H9 (cell line): ENCODE results near the gene SLC35G6. TPM values are rescaled to one million over a fixed set of nuclear protein-coding genes. Genes with fewer than 3 reads are reported as not detected.
"Not testable (repeated sequence)": the region's sequence is repeated elsewhere in the genome, so short reads cannot be mapped to it uniquely, and the experiment has no call there.

Source experiments
- DNase-seq: peaks from one replicate; pipeline ENCODE4 v3.0.0-alpha.2; 2017
- H2AFZ ChIP-seq: one replicate; pipeline ENCODE4 v1.6.1; 2013; ENCODE audit warnings: mild to moderate bottlenecking, low read length, control low read depth, moderate library complexity
- H2AK5ac ChIP-seq: 2 replicates; pipeline ENCODE4 v1.6.1; 2013; ENCODE audit warnings: low read length, control low read depth, mixed read lengths; ENCODE audit not compliant: insufficient read length
- H2BK120ac ChIP-seq: one replicate; pipeline ENCODE4 v1.6.1; 2013; ENCODE audit warnings: low read depth, mild to moderate bottlenecking, low read length, control low read depth, inconsistent platforms; ENCODE audit not compliant: poor library complexity, severe bottlenecking
- H2BK12ac ChIP-seq: 2 replicates; pipeline ENCODE4 v1.6.1; 2013; ENCODE audit warnings: low read length, control low read depth, mixed read lengths, low read depth; ENCODE audit not compliant: insufficient read length
- H2BK15ac ChIP-seq: 2 replicates; pipeline ENCODE4 v1.6.1; 2013; ENCODE audit warnings: low read depth, low read length, control low read depth
- H2BK20ac ChIP-seq: one replicate; pipeline ENCODE4 v1.6.1; 2013; ENCODE audit warnings: low read depth, mild to moderate bottlenecking, low read length, control low read depth, inconsistent platforms; ENCODE audit not compliant: poor library complexity, severe bottlenecking
- H2BK5ac ChIP-seq: 2 replicates; pipeline ENCODE4 v1.6.1; 2013; ENCODE audit warnings: low read length, control low read depth, mixed read lengths; ENCODE audit not compliant: insufficient read length
- H3K14ac ChIP-seq: 2 replicates; pipeline ENCODE4 v1.6.1; 2013; ENCODE audit warnings: low read length, control low read depth; ENCODE audit not compliant: insufficient read depth
- H3K18ac ChIP-seq: 2 replicates; pipeline ENCODE4 v1.6.1; 2013; ENCODE audit warnings: low read depth, mild to moderate bottlenecking, mixed read lengths, low read length, control low read depth; ENCODE audit not compliant: insufficient read length
- H3K23ac ChIP-seq: 2 replicates; pipeline ENCODE4 v1.6.1; 2013; ENCODE audit warnings: low read length, control low read depth, mixed read lengths, low read depth; ENCODE audit not compliant: insufficient read length
- H3K23me2 ChIP-seq: 2 replicates; pipeline ENCODE4 v1.6.1; 2013; ENCODE audit warnings: low read depth, mild to moderate bottlenecking, mixed read lengths, low read length, control low read depth; ENCODE audit not compliant: insufficient read length, poor library complexity, severe bottlenecking
- H3K27ac ChIP-seq: 2 replicates; pipeline ENCODE4 v1.5.1; 2013; ENCODE audit warnings: low read length, control low read depth, mixed read lengths, low read depth; ENCODE audit not compliant: insufficient read length
- H3K27me3 ChIP-seq: 2 replicates; pipeline ENCODE4 v1.6.1; 2013; ENCODE audit warnings: low read length, control low read depth, inconsistent platforms; ENCODE audit not compliant: insufficient read depth
- H3K4ac ChIP-seq: 2 replicates; pipeline ENCODE4 v1.6.1; 2013; ENCODE audit warnings: low read depth, mild to moderate bottlenecking, control low read depth, inconsistent platforms, low read length, moderate library complexity
- H3K4me1 ChIP-seq: 2 replicates; pipeline ENCODE4 v1.6.1; 2013; ENCODE audit warnings: low read length, control low read depth, inconsistent platforms; ENCODE audit not compliant: insufficient read depth
- H3K4me2 ChIP-seq: 2 replicates; pipeline ENCODE4 v1.6.1; 2013; ENCODE audit warnings: low read length, control low read depth, mixed read lengths; ENCODE audit not compliant: insufficient read length, insufficient read depth
- H3K56ac ChIP-seq: 2 replicates; pipeline ENCODE4 v1.6.1; 2013; ENCODE audit warnings: low read depth, mild to moderate bottlenecking, mixed read lengths, low read length, control low read depth; ENCODE audit not compliant: insufficient read length
- H3K79me1 ChIP-seq: 2 replicates; pipeline ENCODE4 v1.6.1; 2013; ENCODE audit warnings: low read depth, mild to moderate bottlenecking, moderate library complexity, low read length, control low read depth, inconsistent platforms; ENCODE audit not compliant: insufficient read depth, poor library complexity, severe bottlenecking
- H3K79me2 ChIP-seq: 2 replicates; pipeline ENCODE4 v1.6.1; 2013; ENCODE audit warnings: low read length, control low read depth, inconsistent platforms; ENCODE audit not compliant: insufficient read depth
- H3K9ac ChIP-seq: 2 replicates; pipeline ENCODE4 v1.6.1; 2013; ENCODE audit warnings: low read length, control low read depth, mixed read lengths; ENCODE audit not compliant: insufficient read length; ENCODE audit errors: extremely low read depth
- H3K9me3 ChIP-seq: one replicate; pipeline ENCODE4 v1.6.1; 2013; ENCODE audit warnings: low read depth, low read length, inconsistent platforms; ENCODE audit not compliant: control insufficient read depth
- H3T11ph ChIP-seq: one replicate; pipeline ENCODE4 v1.6.1; 2013; ENCODE audit warnings: mild to moderate bottlenecking, low read length, control low read depth, inconsistent platforms
- H4K20me1 ChIP-seq: one replicate; pipeline ENCODE4 v1.6.1; 2013; ENCODE audit not compliant: control insufficient read depth, insufficient read length, insufficient read depth
- H4K5ac ChIP-seq: 2 replicates; pipeline ENCODE4 v1.6.1; 2013; ENCODE audit warnings: low read depth, mild to moderate bottlenecking, mixed read lengths, low read length, control low read depth; ENCODE audit not compliant: insufficient read length
- H4K8ac ChIP-seq: replicated peaks from 2 replicates; pipeline ENCODE4 v1.6.1; 2013; ENCODE audit warnings: low read length, control low read depth, mixed read lengths, low read depth; ENCODE audit not compliant: insufficient read length
- H4K91ac ChIP-seq: 2 replicates; pipeline ENCODE4 v1.6.1; 2013; ENCODE audit warnings: low read depth, mild to moderate bottlenecking, moderate library complexity, mixed read lengths, low read length, control low read depth; ENCODE audit not compliant: insufficient read length
- H3K27ac Mint-ChIP-seq, 3 experiments: 2 replicates in 2 of 3; 3 replicates in 1 of 3; pipeline ENCODE4 v1.8.0; 2020 to 2021; ENCODE audit warnings: mixed read lengths in 3 of 3, mild to moderate bottlenecking in 1 of 3, moderate library complexity in 1 of 3
- H3K27me3 Mint-ChIP-seq: 2 replicates; pipeline ENCODE4 v1.8.0; 2021; ENCODE audit warnings: low read depth, mild to moderate bottlenecking, moderate library complexity, mixed read lengths
- H3K36me3 Mint-ChIP-seq, 3 experiments: 2 replicates in 2 of 3; 3 replicates in 1 of 3; pipeline ENCODE4 v1.8.0; 2020 to 2021; ENCODE audit warnings: low read depth in 3 of 3, mixed read lengths in 3 of 3; ENCODE audit not compliant: insufficient read depth in 1 of 3
- H3K4me1 Mint-ChIP-seq, 2 experiments: 2 replicates each; pipeline ENCODE4 v1.8.0; 2020; ENCODE audit warnings: mixed read lengths in 2 of 2
- H3K4me3 Mint-ChIP-seq, 2 experiments: 2 replicates in 1 of 2; 3 replicates in 1 of 2; pipeline ENCODE4 v1.8.0; 2020 to 2021; ENCODE audit warnings: mild to moderate bottlenecking in 2 of 2, mixed read lengths in 2 of 2, moderate library complexity in 1 of 2
- H3K9me3 Mint-ChIP-seq, 2 experiments: 2 replicates in 1 of 2; 3 replicates in 1 of 2; pipeline ENCODE4 v1.8.0; 2020; ENCODE audit warnings: mild to moderate bottlenecking in 2 of 2, mixed read lengths in 2 of 2, moderate library complexity in 1 of 2
- WGBS: extraction: QIAGEN DNeasy Blood & Tissue Kit; methylation state at CpG from one replicate; pipeline ENCODE4 v1.1.7; 2013; ENCODE audit warnings: missing lambda C conversion rate, low lambda C conversion rate, mixed read lengths; ENCODE audit not compliant: insufficient read length; ENCODE audit errors: extremely low coverage; 5-methylcytosine and 5-hydroxymethylcytosine counted together
- long read RNA-seq: library from polyadenylated mRNA; unstranded; transcript quantifications from one replicate; pipeline ENCODE4 v2.0.0, GENCODE V29; 2020
- total RNA-seq: library from RNA; stranded (reverse); gene quantifications from 2 replicates; pipeline ENCODE4 v1.2.1, GENCODE V29; 2021

SLC35G6 gene
- not detected in 2 replicates for total RNA-seq
- long read RNA-seq = 0 reads

DNA sequence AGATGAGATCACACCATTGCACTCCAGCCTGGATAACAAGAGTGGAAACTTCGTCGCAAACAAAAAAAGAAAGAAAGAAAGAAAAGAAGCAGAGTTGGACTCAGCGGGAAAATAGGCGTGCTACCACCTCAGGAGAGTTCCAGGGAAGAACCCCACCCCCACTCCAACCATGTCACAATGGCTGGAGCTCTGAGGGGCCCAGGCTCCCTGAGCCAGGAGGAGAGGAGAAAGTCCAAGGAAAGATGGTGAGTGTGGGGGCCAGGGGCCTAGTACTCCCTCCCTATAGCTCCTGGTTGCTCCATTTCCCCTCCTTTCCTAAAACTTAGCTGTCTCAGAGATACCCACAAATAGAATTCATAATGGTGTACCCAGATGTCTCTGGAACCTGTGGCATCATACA lies at the start of gene SLC35G6:
Gene SLC35G6, plus strand, starts transcription at position 172 of the 400 bp plus-strand sequence. Its CDS starts 71 bp downstream, at position 243.
- not testable (repeated sequence) for H4K8ac ChIP-seq

More for the DNA sequence above, at the start of gene SLC35G6:
- H3K27me3 Mint-ChIP-seq, H3K4me2 ChIP-seq, H3K9me3 ChIP-seq, H3K27me3 ChIP-seq, H3K56ac ChIP-seq, H3K9me3 Mint-ChIP-seq, H2BK5ac ChIP-seq, H2AK5ac ChIP-seq, H4K20me1 ChIP-seq, H3K4me1 ChIP-seq, H2BK15ac ChIP-seq, H4K5ac ChIP-seq, H4K91ac ChIP-seq, H3T11ph ChIP-seq, H3K79me1 ChIP-seq, H2AFZ ChIP-seq, H3K27ac ChIP-seq, H3K4ac ChIP-seq, H2BK12ac ChIP-seq, H3K23ac ChIP-seq, H3K27ac Mint-ChIP-seq, H3K9ac ChIP-seq, H3K14ac ChIP-seq, DNase-seq, H3K18ac ChIP-seq, H2BK120ac ChIP-seq, H3K36me3 Mint-ChIP-seq, H2BK20ac ChIP-seq: not testable (repeated sequence)
- H3K23me2 ChIP-seq = peaks cover 17% of the 10 kb centered on the region
- peak within 1 kb of the TSS; percentile 85 to 97 for H3K4me3 Mint-ChIP-seq
- H3K79me2 ChIP-seq = peaks cover 11% of the 10 kb centered on the region
- no CpG with 5 or more reads among the region's 4 CpGs for WGBS
- peaks cover 57 to 67% of the 10 kb centered on the region in 2 experiments for H3K4me1 Mint-ChIP-seq
